Motor neuron (in vitro differentiated cells): Measurements from ENCODE around the gene CELF2. TPM values are rescaled to one million over a fixed set of nuclear protein-coding genes. Genes with fewer than 3 reads are reported as not detected.
"Not testable (repeated sequence)": the region's sequence is repeated elsewhere in the genome, so short reads cannot be mapped to it uniquely, and the experiment has no call there.

ENCODE experiments used
- ATAC-seq, 8 experiments: fragments of 200-7000 bp; cut with Tn5 transposase; replicated peaks in 6 of 8; 2 replicates each; pipeline ENCODE4 v1.8.0; 2021; ENCODE audit warnings: mild to moderate bottlenecking in 8 of 8, moderate library complexity in 8 of 8
- H3K27ac ChIP-seq, 2 donors: fragments of 250-450 bp; sonication (Bioruptor Pico); 2 replicates each; pipeline ENCODE4 v1.9.0; 2021; ENCODE audit warnings: antibody characterized with exemption in 2 of 2, mild to moderate bottlenecking in 2 of 2, moderate library complexity in 1 of 2
- H3K4me1 ChIP-seq, 2 donors: fragments of 250-450 bp; sonication (Bioruptor Pico); replicated peaks in 1 of 2; 2 replicates each; pipeline ENCODE4 v1.6.1; 2021; ENCODE audit warnings: antibody characterized with exemption in 2 of 2, mild to moderate bottlenecking in 2 of 2, moderate library complexity in 1 of 2
- H3K4me3 ChIP-seq, 5 donors: fragments of 250-450 bp; sonication (Bioruptor Pico); 2 replicates each; pipeline ENCODE4 v1.9.0; 2021; ENCODE audit warnings: antibody characterized with exemption in 5 of 5, mild to moderate bottlenecking in 5 of 5, moderate library complexity in 4 of 5
- WGBS, 10 experiments: fragments of 450-650 bp; shearing (Covaris generic); methylation state at CpG; one replicate each; pipeline ENCODE4 v1.0.0; 2022; 5-methylcytosine and 5-hydroxymethylcytosine counted together
- in situ Hi-C, 9 experiments: fragments of 400-800 bp; cut with MboI; loops; one replicate each; pipeline ENCODE4 v1.15.0; 2021; ENCODE audit warnings: low sequenced_read_pairs in 9 of 9, low pct_unique_long_range_greater_than_20kb in 2 of 9; ENCODE audit not compliant: unreplicated experiment in 9 of 9
- total RNA-seq, 8 experiments: library from RNA; unstranded; fragments of 300-600 nt; gene quantifications; 2 replicates each; pipeline versions ENCODE4 v1.2.3 to v1.2.4, GENCODE V29; 2022

Gene CELF2
- total RNA-seq, 8 experiments from 2014 or later: 10.4 to 60.9 (median 15.6) TPM

GRCh38 chr10:11176746-11177145, 159.1 kb downstream of the CELF2 start:
- Histone ChIP-seq H3K4me1 (peaks cover 0 to 3% of the 10 kb centered on the region in 2 donors), H3K27ac (no peak overlapping the region), H3K4me3 (no peak overlapping the region)
- 58 to 100% (median 92%) methylated on average over 1 to 7 of the region's 7 CpGs; no CpG with 5 or more reads in 1 of the 10 experiments for WGBS, 10 experiments
- in situ Hi-C loops: no loop called here
- ATAC-seq: no peak

DNA sequence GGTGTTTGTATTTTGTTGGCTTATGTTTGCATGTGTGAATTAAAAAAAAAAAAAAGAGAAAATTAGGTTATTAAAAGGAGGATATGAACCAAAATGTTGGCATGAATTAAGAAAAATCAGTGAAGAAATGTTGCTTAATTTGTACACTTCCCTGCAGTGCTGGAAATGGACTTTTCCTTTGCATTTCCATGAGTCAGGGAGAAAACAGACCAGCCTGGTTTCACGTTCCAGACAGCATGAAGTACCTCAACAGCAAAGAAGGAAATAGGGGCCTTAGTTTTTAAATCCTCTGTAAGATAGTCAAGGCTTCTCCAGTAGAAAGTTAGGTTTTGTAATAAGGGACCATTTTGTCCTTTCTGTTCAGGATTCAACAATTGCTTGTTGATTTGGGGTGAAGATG, 159.7 kb downstream of the CELF2 start:
- in situ Hi-C loops: no loop called here
- peaks cover 0 to 3% of the 10 kb centered on the region in 2 donors for H3K4me1 ChIP-seq
- no peak overlapping the region for H3K27ac ChIP-seq
- ATAC-seq: no peak
- H3K4me3 ChIP-seq: no peak overlapping the region
- 0 to 100% (median 71%) methylated on average over 1 of the region's 1 CpG; no CpG with 5 or more reads in 1 of the 10 experiments for WGBS, 10 experiments

DNA sequence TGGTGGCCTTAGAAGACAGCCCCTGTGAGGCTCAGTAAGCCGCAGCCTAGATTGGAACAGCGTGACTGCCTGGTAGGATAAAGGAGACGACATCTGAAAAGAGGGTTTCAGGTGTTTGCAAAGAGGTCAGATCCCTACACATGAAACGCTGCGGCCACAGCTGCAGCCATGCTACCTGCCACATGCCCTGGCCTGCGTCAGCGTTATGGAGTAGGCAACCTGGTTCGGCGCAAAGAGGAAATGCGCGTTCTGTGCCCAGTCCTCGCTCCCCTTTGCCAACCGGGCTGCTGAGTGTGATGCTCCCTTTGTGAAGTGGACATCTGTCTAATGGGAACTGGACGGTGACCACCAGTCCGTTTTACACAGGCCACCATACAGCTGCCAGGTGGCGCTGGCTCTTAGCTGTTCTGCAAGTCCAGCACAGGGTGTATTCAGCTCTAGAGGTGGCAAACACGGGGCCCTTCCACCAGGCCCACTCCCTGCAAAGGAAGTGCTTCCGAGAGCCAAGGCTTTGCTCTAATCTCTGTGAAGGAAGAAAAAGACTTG, 160.3 kb downstream of the CELF2 start:
- Histone ChIP-seq H3K4me3 (no peak overlapping the region), H3K27ac (no peak overlapping the region), H3K4me1 (peaks cover 0 to 3% of the 10 kb centered on the region in 2 donors)
- in situ Hi-C loops: no loop called here
- ATAC-seq: peak in 2 of 8 experiments; percentile 71 to 79
- WGBS, 10 experiments: 83 to 100% (median 93%) methylated on average over 2 to 11 of the region's 18 CpGs; no CpG with 5 or more reads in 1 of the 10 experiments

DNA sequence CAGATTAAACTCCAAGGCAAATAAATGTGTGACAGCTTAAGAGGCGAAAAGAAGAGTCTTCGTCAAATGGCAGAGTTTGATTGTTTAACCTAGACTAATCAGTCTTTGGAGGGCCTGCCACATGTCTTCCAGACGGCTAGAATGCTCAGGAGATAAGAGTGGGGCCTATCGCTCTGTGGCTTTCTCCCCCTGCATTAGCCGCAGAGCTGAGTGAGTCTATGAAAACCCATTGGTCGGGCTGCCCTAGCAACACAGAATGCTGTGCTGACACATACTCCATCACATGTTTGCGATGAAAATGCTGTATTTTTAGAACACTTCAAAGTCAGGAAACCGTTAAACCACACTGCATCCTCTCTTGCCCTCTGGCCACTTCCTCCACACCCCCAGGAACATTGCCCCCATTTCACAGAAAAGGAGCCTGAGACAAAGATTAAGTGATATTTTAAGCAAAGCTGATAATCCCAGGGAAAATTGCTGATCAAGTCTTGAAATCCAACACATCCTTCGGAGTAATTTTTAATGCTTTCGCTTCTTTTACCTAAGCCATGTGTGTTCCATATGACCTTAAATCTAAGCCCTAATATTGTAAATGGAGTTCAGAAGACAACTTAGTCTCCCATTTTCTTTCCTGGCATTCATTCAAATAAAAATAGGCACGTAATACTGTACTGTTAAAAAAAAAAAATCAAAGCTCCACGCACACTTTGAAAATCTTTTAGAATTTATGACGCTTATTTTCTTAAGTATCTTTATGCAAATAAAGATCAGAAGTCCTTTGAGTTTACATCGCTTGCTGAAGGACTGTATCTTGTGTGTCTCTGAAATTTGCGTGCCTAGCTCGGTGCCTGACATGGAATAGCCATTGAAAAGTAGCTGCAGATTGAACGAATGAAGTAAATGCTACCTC, 161.2 kb downstream of the CELF2 start:
- Histone ChIP-seq H3K27ac (no peak overlapping the region), H3K4me1 (peaks cover 0 to 3% of the 10 kb centered on the region in 2 donors), H3K4me3 (no peak overlapping the region)
- in situ Hi-C loops: no loop called here
- WGBS, 10 experiments: 59 to 100% (median 83%) methylated on average over 6 to 15 of the region's 17 CpGs; no CpG with 5 or more reads in 1 of the 10 experiments
- peak in 3 of 8 experiments; percentile 50 to 81 (median 53) for ATAC-seq

DNA sequence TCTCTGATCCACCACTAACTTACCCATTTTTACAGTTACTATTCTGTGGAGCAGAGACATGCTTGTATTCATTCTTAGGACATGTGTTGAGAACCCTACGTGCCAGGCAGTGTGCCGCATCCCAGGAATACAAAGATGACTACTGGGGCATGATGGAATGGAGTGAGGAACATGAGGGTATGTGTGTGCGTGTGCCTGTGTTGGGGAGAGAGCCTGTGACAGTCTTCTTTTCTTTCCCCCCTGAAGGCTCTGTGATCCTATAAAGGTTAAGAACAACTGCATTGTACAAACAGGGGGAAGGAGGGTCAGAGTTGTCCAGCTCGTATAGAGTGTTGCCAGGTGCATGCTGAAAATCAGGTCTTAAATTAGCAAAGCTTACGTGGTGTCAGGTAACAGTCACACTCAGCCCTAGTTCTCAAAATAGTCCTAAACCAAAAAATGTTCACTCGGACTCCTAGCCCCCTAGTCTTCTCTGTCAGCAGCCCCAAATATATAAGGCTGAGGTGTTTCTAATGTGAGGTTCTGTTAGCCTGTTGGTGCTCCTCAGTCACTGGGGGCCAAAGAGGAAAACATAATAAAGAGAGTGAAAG, 161.9 kb downstream of the CELF2 start:
- ATAC-seq: no peak
- H3K4me3 ChIP-seq: no peak overlapping the region
- H3K27ac ChIP-seq: no peak overlapping the region
- 48 to 100% (median 97%) methylated on average over 1 to 4 of the region's 6 CpGs; no CpG with 5 or more reads in 2 of the 10 experiments for WGBS, 10 experiments
- peaks cover 0 to 3% of the 10 kb centered on the region in 2 donors for H3K4me1 ChIP-seq
- in situ Hi-C loops: no loop called here

DNA sequence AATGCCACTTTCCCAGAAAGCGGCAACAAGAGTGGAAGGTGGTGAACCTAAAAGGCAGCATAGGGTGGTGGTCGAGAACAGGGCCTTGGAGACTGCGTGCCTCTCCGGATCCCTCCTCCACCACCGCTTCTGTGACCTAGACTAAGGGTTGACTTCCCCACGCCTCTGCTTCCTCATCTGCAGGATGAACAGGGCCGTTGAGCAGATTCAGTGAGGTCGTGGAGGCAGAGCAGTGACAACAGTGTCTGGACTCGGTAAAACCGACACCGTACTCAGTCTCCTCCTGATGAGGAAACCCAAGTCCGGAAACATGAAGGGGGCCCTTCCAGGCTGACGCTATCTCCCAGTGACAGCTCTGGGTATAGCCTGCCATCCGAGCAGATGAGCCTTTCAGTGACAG, 162.6 kb downstream of the CELF2 start:
- WGBS, 10 experiments: 65 to 100% (median 97%) methylated on average over 1 to 11 of the region's 14 CpGs; no CpG with 5 or more reads in 3 of the 10 experiments
- Histone ChIP-seq H3K4me3 (no peak overlapping the region), H3K27ac (no peak overlapping the region), H3K4me1 (peaks cover 0 to 3% of the 10 kb centered on the region in 2 donors)
- in situ Hi-C loops: no loop called here
- no peak for ATAC-seq

- ATAC-seq: peak in 1 of 8 experiments; percentile 19
- no peak overlapping the region for H3K27ac ChIP-seq
- in situ Hi-C loops: no loop called here
- H3K4me3 ChIP-seq: no peak overlapping the region
- WGBS, 10 experiments: 0 to 94% (median 48%) methylated on average over 2 to 6 of the region's 6 CpGs; no CpG with 5 or more reads in 3 of the 10 experiments
- peaks cover 0 to 3% of the 10 kb centered on the region in 2 donors for H3K4me1 ChIP-seq
Observed at GRCh38 chr10:11181978-11182377, 164.3 kb downstream of the CELF2 start.

- in situ Hi-C loops: no loop called here
- WGBS, 10 experiments: 21 to 100% (median 83%) methylated on average over 1 to 2 of the region's 2 CpGs; no CpG with 5 or more reads in 4 of the 10 experiments
- Histone ChIP-seq H3K4me3 (no peak overlapping the region), H3K27ac (no peak overlapping the region), H3K4me1 (peaks cover 0 to 3% of the 10 kb centered on the region in 2 donors)
- ATAC-seq: no peak
Observed at GRCh38 chr10:11183015-11183414, 165.3 kb downstream of the CELF2 start.

DNA sequence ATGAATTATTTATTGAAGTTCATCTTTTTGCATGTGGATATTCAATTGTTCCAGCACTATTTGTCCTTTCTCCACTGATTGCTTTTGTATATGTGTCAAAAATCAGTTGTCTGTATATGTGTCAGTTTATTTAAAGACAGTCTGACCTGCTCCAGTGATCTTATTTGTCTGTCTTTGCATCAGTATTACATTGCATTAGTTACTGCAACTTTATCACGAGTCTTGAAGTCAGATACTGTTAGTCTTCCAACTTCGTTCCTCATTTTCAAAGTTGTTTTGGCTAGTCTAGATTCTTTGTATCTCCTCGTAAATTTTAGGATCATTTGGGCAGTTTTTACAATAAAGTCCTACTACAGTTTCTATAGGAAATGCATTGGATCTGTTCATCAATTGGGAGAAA, 166.4 kb downstream of the CELF2 start:
- in situ Hi-C loops: no loop called here

GRCh38 chr10:11185128-11185665, 167.5 kb downstream of the CELF2 start:
- H3K4me3 ChIP-seq, H3K27ac ChIP-seq, in situ Hi-C loops, H3K4me1 ChIP-seq, ATAC-seq: not testable (repeated sequence)
- 74 to 100% (median 87%) methylated on average over 2 to 11 of the region's 13 CpGs; no CpG with 5 or more reads in 1 of the 10 experiments for WGBS, 10 experiments

More for the DNA sequence above, 166.4 kb downstream of the CELF2 start:
- H3K27ac ChIP-seq: no peak overlapping the region
- H3K4me1 ChIP-seq: no peaks in the 10 kb centered on the region
- 35 to 100% (median 86%) methylated on average over 2 to 3 of the region's 3 CpGs for WGBS, 10 experiments
- no peak for ATAC-seq
- no peak overlapping the region for H3K4me3 ChIP-seq

DNA sequence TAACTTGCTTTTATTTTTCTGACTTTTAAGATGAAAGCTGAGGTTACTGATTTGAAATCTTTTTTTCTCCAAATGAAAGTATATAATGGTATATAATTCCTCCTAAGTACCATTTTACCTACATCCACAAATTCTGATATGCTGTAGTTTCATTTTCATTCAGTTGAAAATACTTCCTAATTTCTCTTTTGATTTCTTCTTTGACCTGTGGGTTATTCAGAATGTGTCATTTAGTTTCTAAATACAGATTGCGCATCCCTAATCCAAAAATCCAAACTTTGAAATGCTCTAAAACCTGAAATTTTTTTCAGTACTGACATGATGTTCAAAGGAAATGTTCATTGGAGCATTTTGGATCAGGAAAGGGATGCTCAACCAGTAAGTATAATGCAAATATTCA, 168.7 kb downstream of the CELF2 start:
- H3K4me1 ChIP-seq: peaks cover 0 to 5% of the 10 kb centered on the region in 2 donors
- no peak overlapping the region for H3K4me3 ChIP-seq
- 67 to 100% (median 95%) methylated on average over 1 of the region's 1 CpG; no CpG with 5 or more reads in 2 of the 10 experiments for WGBS, 10 experiments
- no peak overlapping the region for H3K27ac ChIP-seq
- in situ Hi-C loops: no loop called here
- no peak for ATAC-seq

DNA sequence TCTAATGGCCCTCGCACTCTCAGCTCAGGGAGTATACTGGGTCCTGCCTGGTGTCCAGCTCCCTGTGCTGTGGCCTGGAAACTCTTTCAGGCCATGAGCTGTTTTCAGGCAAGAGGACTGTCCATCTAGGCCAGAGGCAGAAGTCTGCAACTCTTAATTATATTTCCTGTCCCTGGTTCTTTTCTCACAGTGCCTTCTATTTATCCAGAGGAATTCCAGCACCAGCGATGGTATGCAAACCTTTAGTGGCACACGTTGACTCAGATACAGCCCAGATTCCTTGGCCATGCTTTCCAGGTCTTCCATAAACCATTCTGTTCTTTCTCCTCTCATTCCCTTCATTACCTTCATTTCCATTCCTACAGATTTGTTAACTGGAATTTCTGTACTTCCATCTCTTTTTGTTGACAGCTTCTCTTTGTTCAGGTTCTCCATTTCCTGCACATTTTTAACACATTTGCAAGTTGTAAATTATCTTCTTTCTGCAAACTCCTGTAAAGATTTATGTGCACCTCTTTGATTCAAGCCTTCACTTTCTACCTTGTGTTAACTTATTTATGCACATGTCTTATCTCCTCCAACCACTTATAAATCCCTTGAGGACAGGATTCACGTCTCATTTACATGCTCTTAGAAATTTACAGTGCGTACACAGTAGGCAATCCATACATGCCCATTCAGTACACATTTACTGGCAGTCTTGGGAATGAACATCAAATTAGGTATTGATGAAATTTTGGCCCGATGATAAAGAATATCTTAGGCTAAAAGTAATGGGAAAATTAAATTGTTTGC, 172.1 kb downstream of the CELF2 start:
- peak in 3 of 8 experiments; percentile 19 to 65 (median 63) for ATAC-seq
- WGBS, 10 experiments: 41 to 75% (median 70%) methylated on average over 3 to 6 of the region's 6 CpGs
- peaks cover 0 to 5% of the 10 kb centered on the region in 2 donors for H3K4me1 ChIP-seq
- H3K27ac ChIP-seq: no peak overlapping the region
- H3K4me3 ChIP-seq: no peak overlapping the region
- in situ Hi-C loops: no loop called here
